HG03060 (cell line): Measurements from ENCODE around the gene NCKAP1.
"Not testable (repeated sequence)": the region's sequence is repeated elsewhere in the genome, so short reads cannot be mapped to it uniquely, and the experiment has no call there.

ENCODE experiments used
- ATAC-seq: cut with Tn5 transposase; IDR thresholded peaks from one replicate; pipeline ENCODE4 v1.9.1; 2021; ENCODE audit warnings: low read depth, moderate number of reproducible peaks; ENCODE audit not compliant: unreplicated experiment

NCKAP1 gene

GRCh38 chr2:183038341-183039300 lies at the start of gene NCKAP1:
Gene NCKAP1, minus strand, starts transcription at chr2:183038457. Its CDS starts 358 bp downstream, at chr2:183038099.
- ATAC-seq = no peak

DNA sequence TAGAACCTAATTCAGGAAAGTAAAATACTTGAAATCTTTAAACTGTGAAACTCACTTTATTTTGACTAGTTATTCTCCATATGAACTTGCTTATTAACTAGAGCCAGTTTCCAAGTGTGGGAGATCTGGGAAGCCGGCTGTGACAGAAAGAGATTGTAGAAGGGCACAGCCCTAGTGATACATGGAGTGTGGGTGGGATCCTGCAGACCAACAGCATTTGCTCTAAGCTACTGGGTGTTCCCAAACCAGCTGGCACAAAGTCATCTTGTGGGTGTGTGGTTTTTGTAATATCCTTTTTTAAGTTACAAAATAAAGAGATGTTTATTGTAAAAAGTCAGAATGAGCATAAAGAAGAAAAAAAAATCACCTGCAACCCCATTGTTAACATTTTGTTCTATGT lies 43.7 kb upstream of the NCKAP1 start:
- no peak for ATAC-seq

DNA sequence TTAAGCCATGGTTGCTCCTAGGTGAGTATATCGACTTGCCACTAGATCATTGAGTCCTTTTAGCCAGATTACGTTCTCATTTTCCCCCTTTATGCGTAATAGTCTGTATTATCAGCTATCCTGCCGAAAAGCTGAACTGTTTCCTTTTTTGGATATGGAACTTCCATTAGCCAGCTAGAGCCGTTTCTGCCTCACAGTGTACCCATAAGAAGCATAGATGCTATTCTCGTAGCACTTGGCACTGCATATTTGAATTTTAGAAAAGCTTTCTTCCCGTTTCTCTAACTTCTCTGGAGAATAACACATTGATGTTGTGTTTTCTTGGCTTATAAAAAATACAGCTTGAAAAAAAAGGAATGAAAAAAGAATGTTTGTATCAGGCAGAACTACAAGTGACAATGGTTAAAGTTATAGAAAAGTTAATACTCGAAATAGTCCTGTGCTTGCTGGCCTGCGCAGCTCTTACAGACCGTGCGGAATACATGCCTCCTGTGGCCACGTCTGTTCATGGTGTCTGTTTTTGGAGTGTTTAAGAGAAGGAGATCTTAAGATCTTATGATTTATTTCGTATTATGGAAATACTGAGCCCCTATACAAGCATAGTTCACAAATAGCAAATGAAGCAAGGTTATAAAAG lies 41.0 kb upstream of the NCKAP1 start:
- peak; percentile 7 for ATAC-seq

DNA sequence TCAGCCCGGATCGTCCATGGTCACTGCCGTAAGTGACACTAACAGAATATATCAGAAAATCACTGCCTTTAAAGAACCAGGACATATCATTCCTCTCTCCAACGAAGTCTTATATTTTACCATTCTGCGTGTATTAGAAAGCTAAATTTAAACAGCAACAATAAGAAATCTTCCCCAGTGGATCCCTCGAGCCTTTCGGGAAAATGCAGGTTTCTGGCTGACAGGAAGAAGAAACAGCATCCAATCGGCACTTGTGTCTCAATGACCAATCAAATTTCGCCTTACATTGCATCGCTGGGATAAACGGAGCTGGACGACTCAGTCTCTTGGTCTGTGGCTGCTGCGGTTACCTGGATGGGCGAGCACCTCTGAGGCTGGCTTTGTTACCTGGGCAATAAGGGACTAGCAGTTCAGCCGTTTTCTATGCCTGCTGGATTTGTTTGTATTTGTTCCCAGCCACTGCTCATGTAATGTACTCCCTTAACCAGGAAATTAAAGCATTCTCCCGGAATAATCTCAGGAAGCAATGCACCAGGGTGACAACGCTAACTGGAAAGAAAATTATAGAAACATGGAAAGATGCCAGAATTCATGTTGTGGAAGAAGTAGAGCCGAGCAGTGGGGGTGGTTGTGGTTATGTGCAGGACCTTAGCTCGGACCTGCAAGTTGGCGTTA lies 40.3 kb upstream of the NCKAP1 start, which contains the start of gene DUSP19:
DUSP19 (plus strand) TSS at position 284 of the 675 bp plus-strand sequence; CDS start at position 471, 187 bp downstream.
- peak; percentile 73 for ATAC-seq

DNA sequence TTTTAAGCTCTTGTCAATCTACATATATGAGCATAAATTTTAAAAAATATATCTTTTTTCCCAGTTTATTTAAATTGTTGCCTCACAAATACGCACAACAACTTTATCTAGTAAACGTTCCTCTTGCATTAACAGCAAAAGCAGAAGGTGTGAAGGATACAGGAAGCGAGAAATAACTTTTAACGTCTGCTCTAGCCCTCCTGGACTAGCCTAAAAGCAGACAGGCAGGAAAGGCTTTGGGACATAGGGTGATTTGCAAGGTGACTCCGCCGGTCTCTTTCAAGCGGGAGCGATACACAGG lies 39.9 kb upstream of the NCKAP1 start:
- ATAC-seq = no peak

DNA sequence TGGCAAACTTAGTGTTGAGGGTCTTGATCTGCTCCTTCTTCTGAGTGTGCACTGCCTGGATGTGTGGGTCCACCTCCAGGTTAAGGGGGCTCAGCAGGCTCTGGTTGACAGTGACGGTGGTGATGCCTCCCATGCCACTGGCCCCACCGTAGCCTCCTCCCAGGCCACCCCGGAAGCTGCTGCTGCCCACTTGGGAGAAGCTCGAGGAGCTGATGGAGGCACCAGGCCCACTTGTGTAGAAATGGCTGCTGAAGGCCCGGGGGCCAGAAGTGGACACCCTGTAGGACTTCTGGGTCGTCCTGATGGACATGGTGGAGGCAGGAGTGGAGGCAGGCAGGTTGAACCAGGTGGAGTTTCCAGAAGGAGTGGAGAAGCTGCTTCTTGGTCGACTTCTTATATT lies 33.9 kb upstream of the NCKAP1 start:
- no peak for ATAC-seq

- ATAC-seq = no peak
These were observed 32.9 kb upstream of the NCKAP1 start for GRCh38 chr2:183070942-183071844.

DNA sequence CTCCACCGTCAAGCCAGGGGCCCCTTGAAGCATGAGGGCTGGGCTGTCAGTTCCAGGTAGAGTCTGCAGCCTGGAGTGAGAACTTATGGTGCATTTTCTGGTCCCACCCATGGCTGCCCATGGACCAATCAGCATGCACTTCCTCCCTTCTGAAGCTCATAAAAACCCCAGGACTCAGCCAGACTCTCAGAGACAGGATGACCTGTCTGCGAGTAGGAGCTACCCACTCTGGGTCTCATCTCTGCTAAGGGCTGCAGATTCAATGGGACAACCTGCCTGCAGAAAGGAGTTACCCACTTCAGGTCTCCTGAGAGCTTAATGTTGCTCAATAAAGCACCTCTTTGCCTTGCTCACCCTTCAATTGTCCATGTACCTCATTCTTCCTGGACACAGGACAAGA lies 30.9 kb upstream of the NCKAP1 start:
- no peak for ATAC-seq

GRCh38 chr2:183068561-183068960 lies 30.3 kb upstream of the NCKAP1 start:
- ATAC-seq = no peak

GRCh38 chr2:183063083-183063482 lies 24.8 kb upstream of the NCKAP1 start:
- peak; percentile 69 for ATAC-seq

DNA sequence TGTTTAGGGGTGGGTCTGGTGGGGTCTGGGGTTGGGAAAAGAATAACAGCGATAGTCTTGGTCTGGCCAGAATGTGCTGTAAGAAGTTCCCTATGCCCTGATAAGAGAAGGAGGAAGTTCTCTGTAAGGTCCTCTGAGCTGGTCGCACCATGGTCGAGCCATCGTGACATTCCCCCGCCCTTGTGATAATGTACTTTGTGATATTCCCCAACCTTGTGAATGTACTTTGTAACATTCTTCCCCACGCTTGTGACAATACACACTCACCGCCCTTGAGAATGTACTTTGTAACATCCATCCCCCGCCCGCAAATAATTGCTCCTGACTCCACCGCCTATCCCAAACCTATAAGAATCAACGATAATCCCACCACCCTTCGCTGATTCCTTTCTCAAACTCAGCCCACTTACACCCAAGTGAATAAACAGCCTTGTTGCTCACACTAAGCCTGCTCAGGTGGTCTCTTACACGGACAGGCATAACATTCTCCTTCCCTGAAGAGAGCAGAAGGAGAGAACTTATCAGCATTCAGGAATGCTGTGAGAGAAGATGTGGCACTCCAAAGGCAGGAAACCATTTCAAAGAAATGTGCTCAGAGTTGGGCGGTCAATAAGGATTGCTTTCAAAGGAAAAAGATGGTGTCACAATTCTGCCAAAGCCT lies 22.4 kb upstream of the NCKAP1 start:
- ATAC-seq = no peak

DNA sequence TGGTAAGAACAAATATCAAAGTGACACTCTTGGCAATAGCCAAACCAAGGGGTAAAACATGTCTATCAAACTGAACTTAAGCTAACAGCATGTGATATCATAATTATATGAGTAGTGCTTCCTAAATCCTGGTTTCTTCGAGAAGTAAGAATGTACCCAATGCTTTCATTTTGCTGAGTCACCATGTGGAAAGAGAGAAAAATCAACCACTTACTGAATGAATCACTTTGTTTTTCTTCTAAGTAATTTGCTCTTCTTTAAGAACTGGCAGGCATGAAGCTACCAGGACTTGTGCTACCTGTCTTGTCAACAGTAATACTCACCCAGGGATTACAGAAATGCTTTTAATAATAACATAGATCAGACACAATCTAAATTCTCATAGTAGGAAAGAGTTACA lies 21.3 kb upstream of the NCKAP1 start:
- no peak for ATAC-seq

DNA sequence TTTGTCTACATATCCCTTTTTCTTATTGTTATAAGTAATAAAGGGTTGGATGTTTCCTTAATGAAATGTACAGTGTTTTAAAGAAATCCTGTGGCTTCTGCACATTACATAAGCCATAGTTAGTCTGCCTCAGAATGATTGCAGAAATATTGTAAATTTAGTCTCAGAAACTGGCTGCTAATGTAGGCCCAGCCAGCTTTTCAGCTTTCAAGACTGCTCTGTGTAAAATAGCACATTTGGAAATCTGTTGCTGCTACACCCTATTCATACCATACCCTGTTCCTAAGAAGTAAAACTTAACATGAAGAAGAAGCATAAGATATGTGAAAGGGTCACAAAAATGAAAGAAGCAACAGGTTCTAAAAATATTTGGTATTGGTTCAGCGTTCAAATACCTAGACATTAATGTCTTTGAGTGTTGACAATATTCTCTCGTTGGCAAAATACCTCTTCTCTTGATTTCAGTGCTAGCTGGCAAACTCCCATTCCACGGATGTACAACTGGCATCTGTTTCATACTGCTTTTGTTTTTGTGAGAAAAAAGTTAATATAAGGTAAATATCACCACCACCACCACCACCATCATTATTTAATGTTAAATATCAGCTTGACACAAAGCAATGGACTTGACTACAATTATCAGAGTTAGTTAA lies 19.2 kb upstream of the NCKAP1 start:
- peak; percentile 27 for ATAC-seq

GRCh38 chr2:183049420-183049819 lies 11.2 kb upstream of the NCKAP1 start:
- no peak for ATAC-seq

GRCh38 chr2:183047486-183048125 lies 9.3 kb upstream of the NCKAP1 start:
- not testable (repeated sequence) for ATAC-seq

DNA sequence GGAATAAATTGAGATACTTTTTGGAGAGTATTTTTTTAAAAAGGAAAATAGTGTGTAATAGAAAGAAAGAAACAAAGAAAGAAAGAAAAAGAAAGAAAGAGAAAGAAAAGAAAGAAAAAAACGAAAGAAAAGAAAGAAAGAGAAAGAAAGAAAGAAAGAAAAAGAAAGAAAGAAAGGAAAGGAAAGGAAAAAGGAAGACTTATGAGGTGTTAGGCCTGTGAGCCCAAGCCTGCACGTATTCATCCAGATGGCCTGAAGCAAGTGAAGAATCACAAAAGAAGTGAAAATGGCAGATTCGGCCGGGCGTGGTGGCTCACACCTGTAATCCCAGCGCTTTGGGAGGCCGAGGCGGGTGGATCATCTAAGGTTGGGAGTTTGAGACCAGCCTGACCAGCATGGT lies 5.3 kb upstream of the NCKAP1 start:
- not testable (repeated sequence) for ATAC-seq

DNA sequence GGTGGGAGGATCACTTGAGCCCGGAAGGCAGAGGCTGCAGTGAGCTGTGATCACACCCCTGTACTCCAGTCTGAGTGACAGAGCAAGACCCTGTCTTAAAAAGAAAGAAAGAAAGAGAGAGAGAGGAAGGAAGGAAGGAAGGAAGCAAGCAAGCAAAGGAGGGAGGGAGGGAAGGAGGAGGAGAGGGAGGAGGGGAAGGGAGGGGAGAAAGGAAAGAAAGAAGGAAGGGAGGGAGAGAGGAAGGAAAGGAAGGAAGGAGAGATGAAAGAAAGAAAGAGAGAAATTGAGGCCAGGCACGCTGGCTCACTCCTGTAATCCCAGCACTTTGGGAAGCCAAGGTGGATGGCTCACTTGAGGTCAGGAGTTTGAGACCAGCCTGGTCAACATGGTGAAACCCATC lies 2.3 kb upstream of the NCKAP1 start:
- no peak for ATAC-seq

GRCh38 chr2:183037553-183038340 lies 510 bp downstream of the NCKAP1 start:
- no peak for ATAC-seq
